SK-N-SH treated with all-trans-retinoic acid at 6 μM for 48 hours (cell line): ENCODE results near the gene MRPL19.
"Not testable (repeated sequence)": the region's sequence is repeated elsewhere in the genome, so short reads cannot be mapped to it uniquely, and the experiment has no call there.

Experiments used
- ATAC-seq: fragments of 200-7000 bp; cut with Tn5 transposase; 3 replicates; pipeline ENCODE4 v1.9.1; 2020; ENCODE audit warnings: mild to moderate bottlenecking, moderate library complexity
- ARNTL ChIP-seq: fragments of 450-650 bp; formaldehyde crosslinking; IDR thresholded peaks from 2 replicates; pipeline ENCODE4 v1.5.0; 2020; ENCODE audit warnings: low read depth, mild to moderate bottlenecking, moderate library complexity, borderline replicate concordance
- BACH2 ChIP-seq: fragments of 250-450 bp; sonication (Bioruptor Pico); IDR thresholded peaks from 2 replicates; pipeline ENCODE4 v1.9.0; 2021; ENCODE audit warnings: mild to moderate bottlenecking, borderline replicate concordance
- CREB5 ChIP-seq: fragments of 250-450 bp; sonication (Bioruptor Pico); IDR thresholded peaks from 2 replicates; pipeline ENCODE4 v1.5.1; 2020; ENCODE audit warnings: low read depth, mild to moderate bottlenecking, moderate library complexity
- CSDC2 ChIP-seq: fragments of 250-450 bp; sonication (Bioruptor Pico); IDR thresholded peaks from 2 replicates; pipeline ENCODE4 v1.5.0; 2020; ENCODE audit warnings: mild to moderate bottlenecking, moderate library complexity
- ESRRG ChIP-seq: fragments of 250-450 bp; sonication (Bioruptor Pico); IDR thresholded peaks from 2 replicates; pipeline ENCODE4 v1.6.1; 2021; ENCODE audit warnings: mild to moderate bottlenecking
- GLIS3 ChIP-seq: fragments of 250-450 bp; sonication (Bioruptor Pico); IDR thresholded peaks from 2 replicates; pipeline ENCODE4 v1.5.0; 2020; ENCODE audit warnings: mild to moderate bottlenecking, moderate library complexity
- ISL1 ChIP-seq: fragments of 250-450 bp; sonication (Bioruptor Pico); IDR thresholded peaks from 2 replicates; pipeline ENCODE4 v2.1.2; 2022; ENCODE audit warnings: mild to moderate bottlenecking, moderate library complexity
- OSR1 ChIP-seq: fragments of 250-450 bp; sonication (Bioruptor Pico); IDR thresholded peaks from 2 replicates; pipeline ENCODE4 v1.8.0; 2022; ENCODE audit warnings: moderate library complexity, mild to moderate bottlenecking, inconsistent platforms
- PPARA ChIP-seq: fragments of 250-450 bp; sonication (Bioruptor Pico); IDR thresholded peaks from 2 replicates; pipeline ENCODE4 v1.5.0; 2020; ENCODE audit warnings: mild to moderate bottlenecking, borderline replicate concordance
- RARB ChIP-seq: fragments of 250-450 bp; sonication (Bioruptor Pico); IDR thresholded peaks from 2 replicates; pipeline ENCODE4 v1.8.0; 2021; ENCODE audit warnings: mild to moderate bottlenecking, moderate library complexity
- ZNF565 ChIP-seq: fragments of 450-650 bp; formaldehyde crosslinking; conservative IDR thresholded peaks from 2 replicates; pipeline ENCODE4 v1.5.0; 2020; ENCODE audit warnings: low read depth, mild to moderate bottlenecking, moderate library complexity
- ZNF70 ChIP-seq: fragments of 450-650 bp; formaldehyde crosslinking; IDR thresholded peaks from 2 replicates; pipeline ENCODE4 v1.5.0; 2020; ENCODE audit warnings: mild to moderate bottlenecking, moderate library complexity
- ZNF8 ChIP-seq: fragments of 450-650 bp; formaldehyde crosslinking; IDR thresholded peaks from 2 replicates; pipeline ENCODE4 v1.5.0; 2020; ENCODE audit warnings: mild to moderate bottlenecking, moderate library complexity
- TF ChIP-seq, protein P1 (sequence below): fragments of 250-450 bp; sonication (Bioruptor Pico); IDR thresholded peaks from 2 replicates; pipeline ENCODE4 v1.8.0; 2020; ENCODE audit warnings: mild to moderate bottlenecking, moderate library complexity, borderline replicate concordance
- TF ChIP-seq, protein P2 (sequence below): fragments of 250-450 bp; sonication (Bioruptor Pico); IDR thresholded peaks from 2 replicates; pipeline ENCODE4 v1.8.0; 2021; ENCODE audit warnings: low read depth, mild to moderate bottlenecking, moderate library complexity, borderline replicate concordance
- TF ChIP-seq, protein P3 (sequence below): fragments of 250-450 bp; sonication (Bioruptor Pico); IDR thresholded peaks from 2 replicates; pipeline ENCODE4 v1.5.0; 2020; ENCODE audit warnings: mild to moderate bottlenecking, moderate library complexity
- TF ChIP-seq, protein P4 (sequence below): fragments of 250-450 bp; sonication (Bioruptor Pico); IDR thresholded peaks from 2 replicates; pipeline ENCODE4 v1.5.1; 2021; ENCODE audit warnings: mild to moderate bottlenecking, moderate library complexity

MRPL19 gene

GRCh38 chr2:75680402-75680801 is 33.8 kb downstream of the MRPL19 start:
- no peak for ATAC-seq
- TF ChIP-seq, protein P1, sequence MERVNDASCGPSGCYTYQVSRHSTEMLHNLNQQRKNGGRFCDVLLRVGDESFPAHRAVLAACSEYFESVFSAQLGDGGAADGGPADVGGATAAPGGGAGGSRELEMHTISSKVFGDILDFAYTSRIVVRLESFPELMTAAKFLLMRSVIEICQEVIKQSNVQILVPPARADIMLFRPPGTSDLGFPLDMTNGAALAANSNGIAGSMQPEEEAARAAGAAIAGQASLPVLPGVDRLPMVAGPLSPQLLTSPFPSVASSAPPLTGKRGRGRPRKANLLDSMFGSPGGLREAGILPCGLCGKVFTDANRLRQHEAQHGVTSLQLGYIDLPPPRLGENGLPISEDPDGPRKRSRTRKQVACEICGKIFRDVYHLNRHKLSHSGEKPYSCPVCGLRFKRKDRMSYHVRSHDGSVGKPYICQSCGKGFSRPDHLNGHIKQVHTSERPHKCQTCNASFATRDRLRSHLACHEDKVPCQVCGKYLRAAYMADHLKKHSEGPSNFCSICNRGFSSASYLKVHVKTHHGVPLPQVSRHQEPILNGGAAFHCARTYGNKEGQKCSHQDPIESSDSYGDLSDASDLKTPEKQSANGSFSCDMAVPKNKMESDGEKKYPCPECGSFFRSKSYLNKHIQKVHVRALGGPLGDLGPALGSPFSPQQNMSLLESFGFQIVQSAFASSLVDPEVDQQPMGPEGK (CRISPR knock-in tag), result no peak
- TF ChIP-seq, protein P2, sequence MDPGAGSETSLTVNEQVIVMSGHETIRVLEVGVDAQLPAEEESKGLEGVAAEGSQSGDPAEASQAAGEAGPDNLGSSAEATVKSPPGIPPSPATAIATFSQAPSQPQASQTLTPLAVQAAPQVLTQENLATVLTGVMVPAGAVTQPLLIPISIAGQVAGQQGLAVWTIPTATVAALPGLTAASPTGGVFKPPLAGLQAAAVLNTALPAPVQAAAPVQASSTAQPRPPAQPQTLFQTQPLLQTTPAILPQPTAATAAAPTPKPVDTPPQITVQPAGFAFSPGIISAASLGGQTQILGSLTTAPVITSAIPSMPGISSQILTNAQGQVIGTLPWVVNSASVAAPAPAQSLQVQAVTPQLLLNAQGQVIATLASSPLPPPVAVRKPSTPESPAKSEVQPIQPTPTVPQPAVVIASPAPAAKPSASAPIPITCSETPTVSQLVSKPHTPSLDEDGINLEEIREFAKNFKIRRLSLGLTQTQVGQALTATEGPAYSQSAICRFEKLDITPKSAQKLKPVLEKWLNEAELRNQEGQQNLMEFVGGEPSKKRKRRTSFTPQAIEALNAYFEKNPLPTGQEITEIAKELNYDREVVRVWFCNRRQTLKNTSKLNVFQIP (CRISPR knock-in tag), result no peak
- TF ChIP-seq, protein P3, sequence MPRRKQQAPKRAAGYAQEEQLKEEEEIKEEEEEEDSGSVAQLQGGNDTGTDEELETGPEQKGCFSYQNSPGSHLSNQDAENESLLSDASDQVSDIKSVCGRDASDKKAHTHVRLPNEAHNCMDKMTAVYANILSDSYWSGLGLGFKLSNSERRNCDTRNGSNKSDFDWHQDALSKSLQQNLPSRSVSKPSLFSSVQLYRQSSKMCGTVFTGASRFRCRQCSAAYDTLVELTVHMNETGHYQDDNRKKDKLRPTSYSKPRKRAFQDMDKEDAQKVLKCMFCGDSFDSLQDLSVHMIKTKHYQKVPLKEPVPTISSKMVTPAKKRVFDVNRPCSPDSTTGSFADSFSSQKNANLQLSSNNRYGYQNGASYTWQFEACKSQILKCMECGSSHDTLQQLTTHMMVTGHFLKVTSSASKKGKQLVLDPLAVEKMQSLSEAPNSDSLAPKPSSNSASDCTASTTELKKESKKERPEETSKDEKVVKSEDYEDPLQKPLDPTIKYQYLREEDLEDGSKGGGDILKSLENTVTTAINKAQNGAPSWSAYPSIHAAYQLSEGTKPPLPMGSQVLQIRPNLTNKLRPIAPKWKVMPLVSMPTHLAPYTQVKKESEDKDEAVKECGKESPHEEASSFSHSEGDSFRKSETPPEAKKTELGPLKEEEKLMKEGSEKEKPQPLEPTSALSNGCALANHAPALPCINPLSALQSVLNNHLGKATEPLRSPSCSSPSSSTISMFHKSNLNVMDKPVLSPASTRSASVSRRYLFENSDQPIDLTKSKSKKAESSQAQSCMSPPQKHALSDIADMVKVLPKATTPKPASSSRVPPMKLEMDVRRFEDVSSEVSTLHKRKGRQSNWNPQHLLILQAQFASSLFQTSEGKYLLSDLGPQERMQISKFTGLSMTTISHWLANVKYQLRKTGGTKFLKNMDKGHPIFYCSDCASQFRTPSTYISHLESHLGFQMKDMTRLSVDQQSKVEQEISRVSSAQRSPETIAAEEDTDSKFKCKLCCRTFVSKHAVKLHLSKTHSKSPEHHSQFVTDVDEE, result no peak
- TF ChIP-seq ZNF70 (CRISPR knock-in tag) (no peak), RARB (no peak), GLIS3 (CRISPR knock-in tag) (no peak), CREB5 (CRISPR knock-in tag) (no peak), ESRRG (no peak), ZNF8 (no peak), BACH2 (CRISPR knock-in tag) (no peak), ZNF565 (CRISPR knock-in tag) (no peak), OSR1 (CRISPR knock-in tag) (no peak)
- TF ChIP-seq, protein P4, sequence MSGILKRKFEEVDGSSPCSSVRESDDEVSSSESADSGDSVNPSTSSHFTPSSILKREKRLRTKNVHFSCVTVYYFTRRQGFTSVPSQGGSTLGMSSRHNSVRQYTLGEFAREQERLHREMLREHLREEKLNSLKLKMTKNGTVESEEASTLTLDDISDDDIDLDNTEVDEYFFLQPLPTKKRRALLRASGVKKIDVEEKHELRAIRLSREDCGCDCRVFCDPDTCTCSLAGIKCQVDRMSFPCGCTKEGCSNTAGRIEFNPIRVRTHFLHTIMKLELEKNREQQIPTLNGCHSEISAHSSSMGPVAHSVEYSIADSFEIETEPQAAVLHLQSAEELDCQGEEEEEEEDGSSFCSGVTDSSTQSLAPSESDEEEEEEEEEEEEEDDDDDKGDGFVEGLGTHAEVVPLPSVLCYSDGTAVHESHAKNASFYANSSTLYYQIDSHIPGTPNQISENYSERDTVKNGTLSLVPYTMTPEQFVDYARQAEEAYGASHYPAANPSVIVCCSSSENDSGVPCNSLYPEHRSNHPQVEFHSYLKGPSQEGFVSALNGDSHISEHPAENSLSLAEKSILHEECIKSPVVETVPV, result no peak

DNA sequence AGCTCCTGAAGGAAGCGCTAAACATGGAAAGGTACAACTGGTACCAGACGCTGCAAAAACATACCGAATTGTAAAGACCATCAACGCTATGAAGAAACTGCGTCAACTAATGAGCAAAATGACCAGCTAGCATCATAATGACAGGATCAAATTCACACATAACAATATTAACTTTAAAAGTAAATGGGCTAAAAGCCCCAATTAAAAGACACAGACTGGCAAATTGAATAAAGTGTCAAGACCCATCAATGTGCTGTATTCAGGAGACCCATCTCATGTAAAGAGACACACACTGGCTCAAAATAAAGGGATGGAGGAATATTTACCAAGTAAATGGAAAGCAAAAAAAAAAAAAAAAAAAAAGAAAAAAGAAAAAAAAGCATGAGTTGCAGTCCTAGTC is 36.8 kb downstream of the MRPL19 start:
- ATAC-seq, result not testable (repeated sequence)

GRCh38 chr2:75688196-75688595 is 41.6 kb downstream of the MRPL19 start:
- ATAC-seq, result no peak
- TF ChIP-seq, protein P1 (CRISPR knock-in tag), result no peak
- TF ChIP-seq CREB5 (CRISPR knock-in tag) (no peak), ARNTL (no peak), ZNF565 (CRISPR knock-in tag) (no peak), CSDC2 (CRISPR knock-in tag) (no peak), OSR1 (CRISPR knock-in tag) (no peak), ZNF8 (no peak), PPARA (CRISPR knock-in tag) (no peak), ISL1 (CRISPR knock-in tag) (no peak)
